HG03439 (cell line): Measurements from ENCODE around the gene GPR148.

ENCODE experiments used
- ATAC-seq: cut with Tn5 transposase; IDR thresholded peaks from one replicate; pipeline ENCODE4 v1.9.1; 2021; ENCODE audit warnings: mild to moderate bottlenecking, moderate library complexity; ENCODE audit not compliant: unreplicated experiment

The GPR148 gene

GRCh38 chr2:130749078-130749477 lies 20.2 kb downstream of the GPR148 start:
- no peak for ATAC-seq

DNA sequence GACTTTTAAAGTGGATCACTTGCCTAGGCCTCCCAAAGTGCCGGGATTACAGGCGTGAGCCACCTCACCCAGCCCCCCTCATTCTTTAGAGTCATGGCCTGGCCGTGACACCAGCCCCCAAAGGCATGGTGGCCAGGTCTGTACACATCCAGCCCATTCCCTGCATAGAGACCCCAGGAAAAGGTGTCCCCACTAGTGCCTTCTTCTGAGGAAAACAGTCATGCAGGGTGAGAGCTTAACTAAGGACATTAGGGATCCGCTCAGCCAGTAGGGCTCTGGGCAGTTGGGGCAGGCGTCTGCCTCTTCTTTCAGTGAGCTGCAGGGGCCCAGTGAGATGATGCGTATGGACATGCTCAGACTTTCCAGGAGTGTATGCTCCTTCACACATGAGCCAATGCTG lies 20.8 kb downstream of the GPR148 start:
- ATAC-seq = no peak

- no peak for ATAC-seq
These were observed 25.9 kb downstream of the GPR148 start for GRCh38 chr2:130754811-130755210.

- no peak for ATAC-seq
These were observed 26.6 kb downstream of the GPR148 start, which contains the start of gene AMER3 for GRCh38 chr2:130755256-130756052. AMER3 (plus strand) TSS chr2:130755540; CDS start chr2:130762073, 6,533 bp downstream.

- no peak for ATAC-seq
These were observed 27.4 kb downstream of the GPR148 start for GRCh38 chr2:130756053-130756873.

- no peak for ATAC-seq
These were observed 28.2 kb downstream of the GPR148 start for GRCh38 chr2:130756874-130757668.

DNA sequence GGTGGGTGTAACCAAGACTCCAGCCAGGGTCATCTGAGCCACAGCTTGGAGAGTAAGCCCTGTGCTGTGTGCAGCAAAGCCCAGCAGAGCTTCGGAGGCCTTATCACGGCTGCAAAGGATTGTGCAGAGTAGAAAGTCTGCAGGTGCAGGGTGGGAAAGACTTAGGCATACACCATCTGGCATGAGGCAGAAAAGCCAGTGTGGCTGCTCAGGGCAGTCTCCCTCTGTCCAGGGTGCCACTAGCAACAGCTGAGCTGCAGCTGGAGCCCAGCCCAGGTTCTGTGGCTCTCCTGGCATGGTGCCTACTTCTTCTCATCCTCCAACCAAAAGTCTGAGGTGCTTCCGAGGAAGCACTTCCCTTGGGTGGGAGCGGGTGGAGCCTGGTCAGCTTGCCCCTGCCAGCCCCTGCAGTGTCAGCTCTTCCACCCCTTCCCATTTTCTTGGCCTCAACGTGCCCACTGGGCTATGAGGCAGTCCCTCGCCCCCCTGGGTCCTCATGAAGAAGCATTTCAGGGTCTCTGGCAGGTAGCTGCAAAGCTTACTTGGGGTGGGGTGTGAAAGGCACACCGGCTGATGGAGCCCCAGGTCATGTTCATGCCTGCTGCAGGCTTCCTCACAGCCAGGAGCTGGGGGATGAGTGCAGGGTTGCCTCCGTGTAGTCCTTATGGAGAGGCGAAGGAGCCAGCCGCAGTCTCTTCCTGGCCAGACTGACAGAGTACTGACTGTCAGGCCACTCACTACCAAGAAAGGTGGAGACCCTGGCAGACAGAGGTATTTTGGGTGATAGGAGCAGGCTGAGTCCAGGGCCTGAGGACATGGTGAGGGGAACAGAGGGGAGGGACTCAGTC lies 31.3 kb downstream of the GPR148 start:
- no peak for ATAC-seq

DNA sequence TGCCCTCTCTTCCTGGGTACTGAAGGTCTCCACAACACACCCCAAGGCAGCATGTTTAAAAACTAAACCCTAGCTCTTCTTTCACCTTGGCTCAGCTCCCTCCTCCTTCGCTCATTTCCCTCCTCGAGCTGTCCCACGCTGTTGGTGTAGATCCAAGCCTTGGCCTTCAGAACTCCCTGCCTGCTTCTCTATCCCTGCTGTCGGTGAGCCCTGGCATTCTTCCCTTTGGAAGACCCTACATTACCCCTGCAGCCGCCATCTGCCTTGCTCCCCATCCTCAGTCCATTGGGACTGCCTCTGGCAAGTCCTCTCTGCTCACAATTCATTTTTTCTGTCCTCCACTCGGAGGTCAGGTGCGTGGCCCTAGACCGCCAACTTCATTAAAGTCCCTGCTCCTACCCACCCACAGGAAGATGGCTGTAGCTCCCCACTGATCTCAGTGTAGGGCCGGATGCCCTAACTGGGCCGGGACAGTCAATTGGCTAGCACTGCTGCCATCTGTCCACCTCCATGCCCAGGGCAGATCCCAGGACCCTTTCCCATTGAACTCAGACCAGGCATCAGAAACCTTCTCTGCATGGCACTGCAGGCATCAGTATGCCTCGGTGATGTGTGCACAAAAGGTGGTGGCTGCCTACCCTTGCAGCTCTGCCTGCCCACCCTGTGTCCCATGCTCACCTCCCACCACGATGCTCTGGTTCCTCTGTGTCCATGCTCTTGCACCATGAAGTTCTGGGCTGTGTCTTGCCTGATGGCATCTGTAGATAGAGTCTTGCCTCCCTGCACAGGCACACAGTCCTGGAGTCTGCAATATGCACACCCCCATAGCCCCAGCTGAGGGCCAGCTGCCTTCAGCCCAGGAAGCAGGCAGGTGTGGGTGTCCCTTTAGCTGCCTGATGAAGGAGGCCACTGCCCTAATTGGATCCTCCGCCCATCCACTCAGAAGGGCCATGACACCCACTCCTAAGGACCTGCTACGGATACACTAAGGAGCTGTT lies 32.2 kb downstream of the GPR148 start:
- ATAC-seq = no peak

DNA sequence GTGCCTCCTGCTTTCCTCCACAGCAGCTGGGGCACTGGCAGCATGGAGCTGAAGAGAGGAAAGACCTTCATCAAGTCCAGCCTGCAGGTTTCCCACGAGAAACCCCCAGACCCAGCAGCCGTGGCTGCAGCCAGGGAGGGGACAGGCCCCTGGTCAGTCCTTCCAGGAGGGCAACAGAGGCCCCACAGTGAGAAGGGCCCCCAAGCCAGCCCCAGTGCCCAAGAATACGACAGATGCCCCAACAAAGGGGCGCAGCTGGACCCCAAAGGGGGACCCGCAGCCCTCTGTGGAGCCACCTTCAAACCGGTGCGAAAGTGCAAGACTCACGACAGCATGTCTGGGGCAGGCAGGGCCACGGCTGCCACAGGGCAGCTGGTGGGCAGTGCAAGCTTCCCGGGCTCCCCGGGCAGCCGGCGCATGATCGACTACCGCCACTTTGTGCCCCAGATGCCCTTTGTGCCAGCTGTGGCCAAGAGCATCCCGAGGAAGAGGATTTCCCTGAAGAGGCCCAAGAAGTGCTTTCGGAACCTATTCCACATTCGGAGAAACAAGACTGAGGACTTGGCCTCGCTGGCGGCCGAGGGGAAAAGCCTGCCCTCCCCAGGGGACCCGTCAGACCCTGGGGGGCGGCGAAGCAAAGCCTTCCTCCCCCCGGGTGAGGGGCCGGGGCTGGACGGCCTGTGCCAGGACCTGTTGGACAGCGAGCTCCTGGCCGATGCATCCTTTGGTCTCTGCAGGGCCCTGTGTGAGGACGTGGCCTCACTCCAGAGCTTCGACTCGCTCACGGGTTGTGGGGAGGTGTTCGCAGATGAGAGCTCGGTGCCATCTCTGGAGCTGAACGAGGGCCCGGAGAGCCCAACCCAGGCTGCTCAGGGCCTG lies 33.4 kb downstream of the GPR148 start:
- no peak for ATAC-seq

DNA sequence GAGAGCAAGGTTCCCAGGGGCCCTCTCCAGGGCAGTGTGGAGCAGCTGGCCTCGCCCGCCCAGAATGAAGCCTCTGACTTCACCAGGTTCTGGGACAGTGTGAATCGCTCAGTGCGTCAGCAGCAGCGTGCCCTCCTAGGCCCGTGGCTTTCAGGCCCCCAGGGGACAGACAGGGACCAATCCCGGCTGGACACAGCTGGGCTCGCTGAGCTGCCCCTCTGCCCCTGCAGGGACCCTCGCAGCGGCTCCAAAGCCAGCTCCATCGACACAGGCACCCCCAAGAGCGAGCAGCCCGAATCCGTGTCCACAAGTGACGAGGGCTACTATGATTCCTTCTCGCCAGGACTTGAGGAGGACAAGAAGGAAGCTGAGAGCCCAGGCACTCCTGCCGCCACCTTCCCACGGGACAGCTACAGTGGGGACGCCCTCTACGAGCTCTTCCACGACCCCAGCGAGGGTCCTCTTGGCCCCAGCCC lies 34.1 kb downstream of the GPR148 start:
- no peak for ATAC-seq

GRCh38 chr2:130763405-130763804 lies 34.5 kb downstream of the GPR148 start:
- ATAC-seq = no peak

DNA sequence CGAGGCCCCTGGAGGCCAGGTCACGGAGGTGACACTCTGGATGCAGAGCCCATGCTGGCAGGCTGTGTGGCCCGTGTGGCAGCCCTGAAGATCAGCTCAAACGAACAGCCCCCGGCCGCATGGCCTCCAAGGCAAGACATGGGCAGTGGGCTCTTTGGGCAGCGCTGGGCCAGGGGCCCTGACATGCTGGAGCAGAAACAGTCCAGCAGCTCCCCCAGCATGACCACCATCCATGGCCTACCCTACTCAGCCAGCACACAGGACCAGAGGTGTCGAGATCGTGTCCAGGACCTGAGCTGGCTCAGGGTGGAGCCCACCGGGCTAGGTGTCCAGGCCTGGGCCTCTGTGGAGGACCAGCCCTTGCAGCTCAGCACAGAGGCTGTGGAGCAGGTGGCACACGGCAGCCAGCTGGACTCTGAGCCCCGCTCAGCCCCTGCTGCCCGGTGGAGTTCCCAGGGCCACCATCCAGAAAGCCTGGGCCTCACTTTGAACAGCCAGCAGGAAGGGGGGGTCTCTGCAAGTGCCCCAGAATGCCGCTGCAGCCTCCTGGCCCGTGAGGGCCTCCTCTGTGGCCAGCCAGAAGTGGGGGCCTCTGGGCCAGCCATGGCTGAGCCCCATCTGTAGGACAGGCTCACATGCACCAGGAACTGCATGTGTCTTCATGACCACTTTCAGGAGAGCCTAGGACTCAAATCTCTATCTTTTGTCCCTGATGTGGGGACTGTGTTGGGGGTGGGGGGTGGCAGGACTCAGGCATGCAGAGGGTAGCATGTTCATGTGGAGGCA lies 35.4 kb downstream of the GPR148 start:
- ATAC-seq = no peak

- ATAC-seq = no peak
These were observed 35.9 kb downstream of the GPR148 start for GRCh38 chr2:130764821-130765115.

GRCh38 chr2:130765464-130765863 lies 36.6 kb downstream of the GPR148 start:
- no peak for ATAC-seq

DNA sequence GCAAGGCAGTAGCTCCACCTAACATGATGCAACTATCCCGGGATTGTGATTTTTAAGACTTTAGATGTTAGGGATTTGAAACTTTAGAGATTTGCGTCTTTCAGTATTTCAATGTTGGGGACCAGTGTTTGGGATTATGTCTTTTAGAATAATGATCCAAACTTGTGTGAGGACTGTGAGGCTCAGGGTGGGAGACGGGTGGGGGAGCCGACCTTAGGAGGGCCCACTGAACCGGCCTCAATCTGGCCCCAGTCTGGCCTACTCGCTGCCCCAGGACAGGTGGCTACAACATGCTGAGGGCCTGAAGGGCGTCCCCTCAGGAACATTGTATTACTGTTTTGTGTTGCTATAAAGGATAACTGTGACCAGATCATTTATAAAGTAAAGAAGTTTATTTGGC lies 37.2 kb downstream of the GPR148 start:
- ATAC-seq = no peak

- no peak for ATAC-seq
These were observed 38.0 kb downstream of the GPR148 start for GRCh38 chr2:130766711-130767407.

GRCh38 chr2:130767408-130767775 lies 38.5 kb downstream of the GPR148 start:
- no peak for ATAC-seq
